CD14-positive monocyte (primary cell): ENCODE measurements around the gene ARFGAP1. TPM values are rescaled to one million over a fixed set of nuclear protein-coding genes. Genes with fewer than 3 reads are reported as not detected.

ENCODE experiments used
- DNase-seq, 3 donors: peaks; one replicate each; pipeline ENCODE4 v3.0.0-alpha.2; 2011 to 2022
- H2AFZ ChIP-seq: 2 replicates; pipeline ENCODE4 v1.6.0; 2012; ENCODE audit warnings: mild to moderate bottlenecking, low read depth, low read length, inconsistent platforms; ENCODE audit not compliant: insufficient read depth, poor library complexity, severe bottlenecking
- H3K27ac ChIP-seq, 2 donors: 1 replicate in 1 of 2; 2 replicates in 1 of 2; pipeline ENCODE4 v1.5.1; 2012 to 2013; ENCODE audit warnings: low read length in 2 of 2, control low read depth in 1 of 2, inconsistent platforms in 1 of 2, low read depth in 1 of 2, mild to moderate bottlenecking in 1 of 2
- H3K27me3 ChIP-seq, 2 donors: one replicate each; pipeline versions ENCODE4 v1.6.0 to v1.6.1; 2011 to 2013; ENCODE audit warnings: low read length in 2 of 2; ENCODE audit not compliant: control insufficient read depth in 2 of 2, insufficient read depth in 2 of 2
- H3K36me3 ChIP-seq, 2 donors: replicated peaks in 1 of 2; 1 replicate in 1 of 2; 2 replicates in 1 of 2; pipeline versions ENCODE4 v1.5.1 to v1.6.1; 2012 to 2013; ENCODE audit warnings: low read length in 2 of 2, control low read depth in 1 of 2, inconsistent platforms in 1 of 2, mild to moderate bottlenecking in 1 of 2; ENCODE audit not compliant: insufficient read depth in 2 of 2, control insufficient read depth in 1 of 2
- H3K4me1 ChIP-seq, 2 donors: 1 replicate in 1 of 2; 2 replicates in 1 of 2; pipeline versions ENCODE4 v1.5.1 to v1.6.1; 2012 to 2013; ENCODE audit warnings: low read length in 2 of 2, control low read depth in 1 of 2, inconsistent platforms in 1 of 2, mild to moderate bottlenecking in 1 of 2, moderate library complexity in 1 of 2; ENCODE audit not compliant: insufficient read depth in 2 of 2, control insufficient read depth in 1 of 2
- H3K4me2 ChIP-seq: replicated peaks from 2 replicates; pipeline ENCODE3; 2012; ENCODE audit warnings: low read length, moderate library complexity, mild to moderate bottlenecking; ENCODE audit not compliant: poor library complexity, severe bottlenecking; ENCODE audit errors: extremely low read depth
- H3K4me3 ChIP-seq, 3 experiments: fragments of 200-600 bp in 1 of 3; sonication (generic) in 1 of 3; replicated peaks in 1 of 3; 1 replicate in 2 of 3; 2 replicates in 1 of 3; pipeline ENCODE4 v1.5.1; 2011 to 2013; ENCODE audit warnings: low read length in 3 of 3, mild to moderate bottlenecking in 3 of 3, control low read depth in 2 of 3, low read depth in 2 of 3, inconsistent platforms in 1 of 3, moderate library complexity in 1 of 3
- H3K79me2 ChIP-seq: 2 replicates; pipeline ENCODE4 v1.6.0; 2012; ENCODE audit warnings: mild to moderate bottlenecking, control low read depth, inconsistent platforms, low read length, moderate library complexity; ENCODE audit not compliant: insufficient read depth
- H3K9ac ChIP-seq: 2 replicates; pipeline ENCODE4 v1.6.0; 2017; ENCODE audit warnings: low read length, mild to moderate bottlenecking; ENCODE audit not compliant: insufficient read depth, poor library complexity, severe bottlenecking
- H3K9me3 ChIP-seq, 2 donors: replicated peaks in 1 of 2; 1 replicate in 1 of 2; 2 replicates in 1 of 2; pipeline versions ENCODE4 v1.5.1 to v1.6.1; 2012 to 2013; ENCODE audit warnings: low read length in 2 of 2, control low read depth in 1 of 2; ENCODE audit not compliant: control insufficient read depth in 1 of 2, insufficient read depth in 1 of 2
- H4K20me1 ChIP-seq: 2 replicates; pipeline ENCODE4 v1.6.0; 2012; ENCODE audit warnings: mild to moderate bottlenecking, low read length, control low read depth, moderate library complexity; ENCODE audit not compliant: insufficient read depth
- H3K27ac Mint-ChIP-seq, 7 donors: one replicate each; pipeline ENCODE4 v1.8.0; 2020; ENCODE audit warnings: mild to moderate bottlenecking in 7 of 7, mixed read lengths in 7 of 7, moderate library complexity in 6 of 7, inconsistent platforms in 2 of 7
- H3K27me3 Mint-ChIP-seq, 3 donors: one replicate each; pipeline ENCODE4 v1.8.0; 2021 to 2022; ENCODE audit warnings: low read depth in 3 of 3, mild to moderate bottlenecking in 3 of 3, mixed read lengths in 3 of 3, moderate library complexity in 3 of 3, inconsistent platforms in 1 of 3
- H3K36me3 Mint-ChIP-seq, 2 donors: one replicate each; pipeline ENCODE4 v1.8.0; 2020; ENCODE audit warnings: mixed read lengths in 2 of 2, inconsistent platforms in 1 of 2, mild to moderate bottlenecking in 1 of 2
- H3K4me1 Mint-ChIP-seq: one replicate; pipeline ENCODE4 v1.8.0; 2020; ENCODE audit warnings: mild to moderate bottlenecking, mixed read lengths
- H3K4me3 Mint-ChIP-seq, 2 donors: one replicate each; pipeline ENCODE4 v1.8.0; 2020; ENCODE audit warnings: mild to moderate bottlenecking in 2 of 2, mixed read lengths in 2 of 2, moderate library complexity in 1 of 2
- H3K9me3 Mint-ChIP-seq, 7 donors: one replicate each; pipeline ENCODE4 v1.8.0; 2020 to 2022; ENCODE audit warnings: mixed read lengths in 7 of 7, mild to moderate bottlenecking in 6 of 7, moderate library complexity in 6 of 7, inconsistent platforms in 2 of 7
- WGBS: methylation state at CpG from one replicate; pipeline ENCODE4 v1.1.5; 2013; ENCODE audit warnings: missing lambda C conversion rate; ENCODE audit not compliant: insufficient coverage; 5-methylcytosine and 5-hydroxymethylcytosine counted together
- intact Hi-C, 2 donors: fragments of 100-400 bp; cut with micrococcal nuclease; formaldehyde crosslinking; loops; one replicate each; pipeline versions ENCODE4 v1.15.0 to v1.15.1; 2023
- polyA plus RNA-seq, 3 donors: library from polyadenylated mRNA; depleted of rRNA in 1 of 3; unstranded in 2 of 3; stranded (reverse) in 1 of 3; fragments of 300-500 nt in 2 of 3; fragments of >200 nt in 1 of 3; fragmentation: Illumina TruSeq in 2 of 3; gene quantifications; 1 replicate in 2 of 3; 2 replicates in 1 of 3; pipeline ENCODE4 v1.2.3, GENCODE V29; 2012 to 2021
- TF ChIP-seq, protein P1 (sequence below): fragments of 200-600 bp; IDR thresholded peaks from one replicate; pipeline ENCODE4 v1.8.0; 2022; ENCODE audit warnings: antibody characterized with exemption, mild to moderate bottlenecking

ARFGAP1 gene
- polyA plus RNA-seq, 3 donors = 11.2 to 99.8 (median 14.1) TPM

DNA sequence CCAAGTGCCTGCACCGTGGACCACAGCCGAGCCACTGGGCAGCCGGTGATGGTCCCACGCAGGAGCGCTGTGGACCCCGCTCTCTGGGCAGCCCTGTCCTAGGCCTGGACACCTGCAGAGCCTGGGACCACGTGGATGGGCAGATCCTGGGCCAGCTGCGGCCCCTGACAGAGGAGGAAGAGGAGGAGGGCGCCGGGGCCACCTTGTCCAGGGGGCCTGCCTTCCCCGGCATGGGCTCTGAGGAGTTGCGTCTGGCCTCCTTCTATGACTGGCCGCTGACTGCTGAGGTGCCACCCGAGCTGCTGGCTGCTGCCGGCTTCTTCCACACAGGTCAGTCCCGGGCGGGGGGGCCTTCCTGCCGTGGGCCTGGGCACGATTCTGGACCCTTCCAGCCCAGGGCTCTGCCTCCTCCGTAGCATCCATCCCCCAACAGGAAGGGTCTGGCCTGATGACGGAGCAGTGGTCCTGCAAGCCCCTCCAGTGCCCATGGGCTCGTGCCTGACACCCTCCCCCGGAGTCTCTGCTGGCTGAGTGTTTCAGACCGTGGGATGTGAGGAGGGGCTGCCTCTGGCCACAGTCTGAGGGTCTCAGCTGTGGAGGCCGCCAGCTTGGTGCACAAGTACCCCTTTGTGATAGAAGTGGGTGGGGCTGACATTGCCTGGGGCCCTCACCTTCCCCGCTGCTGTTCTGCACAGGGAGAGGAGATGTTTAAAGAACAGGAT, 36.3 kb upstream of the ARFGAP1 start:
- Mint-ChIP-seq H3K9me3 (peaks cover 0 to 3% (median 0%) of the 10 kb centered on the region in 7 donors), H3K27me3 (peaks cover 17 to 24% (median 19%) of the 10 kb centered on the region in 3 donors), H3K4me1 (peaks cover 5% of the 10 kb centered on the region), H3K27ac (peak overlapping the region in 2 of 7 donors; percentile 30 to 35), H3K36me3 (no peaks in the 10 kb centered on the region), H3K4me3 (no peak overlapping the region)
- Histone ChIP-seq H3K79me2 (no peaks in the 10 kb centered on the region), H3K4me1 (no peaks in the 10 kb centered on the region), H3K9ac (no peak overlapping the region), H3K4me3 (no peak overlapping the region), H3K9me3 (no peaks in the 10 kb centered on the region), H2AFZ (no peak overlapping the region), H3K27ac (no peak overlapping the region), H3K27me3 (peaks cover 0 to 20% of the 10 kb centered on the region in 2 donors), H3K36me3 (no peaks in the 10 kb centered on the region), H3K4me2 (no peak overlapping the region), H4K20me1 (no peaks in the 10 kb centered on the region)
- DNase-seq = no peak
- TF ChIP-seq, protein P1, sequence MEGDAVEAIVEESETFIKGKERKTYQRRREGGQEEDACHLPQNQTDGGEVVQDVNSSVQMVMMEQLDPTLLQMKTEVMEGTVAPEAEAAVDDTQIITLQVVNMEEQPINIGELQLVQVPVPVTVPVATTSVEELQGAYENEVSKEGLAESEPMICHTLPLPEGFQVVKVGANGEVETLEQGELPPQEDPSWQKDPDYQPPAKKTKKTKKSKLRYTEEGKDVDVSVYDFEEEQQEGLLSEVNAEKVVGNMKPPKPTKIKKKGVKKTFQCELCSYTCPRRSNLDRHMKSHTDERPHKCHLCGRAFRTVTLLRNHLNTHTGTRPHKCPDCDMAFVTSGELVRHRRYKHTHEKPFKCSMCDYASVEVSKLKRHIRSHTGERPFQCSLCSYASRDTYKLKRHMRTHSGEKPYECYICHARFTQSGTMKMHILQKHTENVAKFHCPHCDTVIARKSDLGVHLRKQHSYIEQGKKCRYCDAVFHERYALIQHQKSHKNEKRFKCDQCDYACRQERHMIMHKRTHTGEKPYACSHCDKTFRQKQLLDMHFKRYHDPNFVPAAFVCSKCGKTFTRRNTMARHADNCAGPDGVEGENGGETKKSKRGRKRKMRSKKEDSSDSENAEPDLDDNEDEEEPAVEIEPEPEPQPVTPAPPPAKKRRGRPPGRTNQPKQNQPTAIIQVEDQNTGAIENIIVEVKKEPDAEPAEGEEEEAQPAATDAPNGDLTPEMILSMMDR = no peak
- intact Hi-C loops = no loop called here
- WGBS = 93% methylated on average over 22 of the region's 26 CpGs

- Mint-ChIP-seq H3K4me1 (peaks cover 5% of the 10 kb centered on the region), H3K9me3 (peaks cover 0 to 3% (median 0%) of the 10 kb centered on the region in 7 donors), H3K27me3 (peaks cover 6 to 10% (median 9%) of the 10 kb centered on the region in 3 donors), H3K36me3 (no peaks in the 10 kb centered on the region), H3K4me3 (no peak overlapping the region), H3K27ac (no peak overlapping the region)
- no peak overlapping the region for H2AFZ ChIP-seq
- H4K20me1 ChIP-seq = no peaks in the 10 kb centered on the region
- no peak overlapping the region for H3K27ac ChIP-seq
- peaks cover 0 to 5% of the 10 kb centered on the region in 2 donors for H3K27me3 ChIP-seq
- no peaks in the 10 kb centered on the region for H3K4me1 ChIP-seq
- no peaks in the 10 kb centered on the region for H3K9me3 ChIP-seq
- H3K4me2 ChIP-seq = no peak overlapping the region
- no peaks in the 10 kb centered on the region for H3K79me2 ChIP-seq
- H3K4me3 ChIP-seq = no peak overlapping the region
- DNase-seq = no peak
- 86% methylated on average over 7 of the region's 10 CpGs for WGBS
- H3K36me3 ChIP-seq = no peaks in the 10 kb centered on the region
- H3K9ac ChIP-seq = no peak overlapping the region
- TF ChIP-seq, protein P1 = no peak
- intact Hi-C loops = no loop called here
These were observed 34.6 kb upstream of the ARFGAP1 start for GRCh38 chr20:63238031-63238430.
